ENCODE data around the gene DAPK3.
"Not testable (repeated sequence)": the region's sequence is repeated elsewhere in the genome, so short reads cannot be mapped to it uniquely, and the experiment has no call there.

The DAPK3 gene

DNA sequence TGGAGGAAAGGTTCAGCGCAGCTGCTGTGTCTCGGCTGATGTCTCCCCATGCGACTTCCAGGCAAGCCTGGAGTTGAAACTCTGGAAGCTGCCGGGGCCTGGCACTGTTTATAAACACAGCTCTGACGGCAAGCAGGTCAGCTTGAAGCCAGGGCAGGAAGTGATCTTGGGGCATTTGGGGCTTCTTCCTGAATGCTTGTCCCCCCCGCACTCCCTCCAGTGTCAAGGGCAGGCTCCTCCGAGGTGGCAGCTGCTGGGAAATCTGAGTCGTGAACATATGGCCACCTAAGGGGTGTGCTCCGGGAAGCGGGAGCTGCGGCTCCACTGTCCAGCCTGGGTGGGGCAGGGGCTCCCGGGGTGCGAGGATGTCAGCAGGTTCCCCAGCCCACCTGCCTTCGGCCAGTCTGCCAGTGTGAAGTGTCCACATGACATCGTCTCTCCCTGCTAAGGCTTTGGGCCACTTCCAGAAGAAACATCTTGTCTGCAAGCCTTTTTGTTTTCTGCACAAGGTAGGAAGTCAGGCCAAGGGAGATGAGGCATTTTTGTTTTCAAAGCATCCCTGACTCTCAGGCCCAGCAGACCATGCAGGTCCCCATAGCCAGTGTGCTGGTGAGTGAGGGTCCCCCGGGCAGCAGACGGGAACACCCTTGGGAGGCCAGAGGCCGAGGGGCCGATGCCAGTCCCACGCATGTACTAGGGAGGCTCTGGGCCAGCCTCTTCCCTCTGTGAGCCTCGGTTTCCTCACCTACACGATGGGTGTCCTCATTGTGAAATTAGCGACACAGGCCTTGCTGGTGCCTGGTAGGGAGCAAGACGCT, 39.3 kb upstream of the DAPK3 start:
- no peak for TF ChIP-seq ZFX (IDR thresholded peaks at IDR 0.05)
- TF ChIP-seq, protein P1, sequence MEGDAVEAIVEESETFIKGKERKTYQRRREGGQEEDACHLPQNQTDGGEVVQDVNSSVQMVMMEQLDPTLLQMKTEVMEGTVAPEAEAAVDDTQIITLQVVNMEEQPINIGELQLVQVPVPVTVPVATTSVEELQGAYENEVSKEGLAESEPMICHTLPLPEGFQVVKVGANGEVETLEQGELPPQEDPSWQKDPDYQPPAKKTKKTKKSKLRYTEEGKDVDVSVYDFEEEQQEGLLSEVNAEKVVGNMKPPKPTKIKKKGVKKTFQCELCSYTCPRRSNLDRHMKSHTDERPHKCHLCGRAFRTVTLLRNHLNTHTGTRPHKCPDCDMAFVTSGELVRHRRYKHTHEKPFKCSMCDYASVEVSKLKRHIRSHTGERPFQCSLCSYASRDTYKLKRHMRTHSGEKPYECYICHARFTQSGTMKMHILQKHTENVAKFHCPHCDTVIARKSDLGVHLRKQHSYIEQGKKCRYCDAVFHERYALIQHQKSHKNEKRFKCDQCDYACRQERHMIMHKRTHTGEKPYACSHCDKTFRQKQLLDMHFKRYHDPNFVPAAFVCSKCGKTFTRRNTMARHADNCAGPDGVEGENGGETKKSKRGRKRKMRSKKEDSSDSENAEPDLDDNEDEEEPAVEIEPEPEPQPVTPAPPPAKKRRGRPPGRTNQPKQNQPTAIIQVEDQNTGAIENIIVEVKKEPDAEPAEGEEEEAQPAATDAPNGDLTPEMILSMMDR (conservative IDR thresholded peaks at IDR 0.05) = no peak
- H3K27ac ChIP-seq = no peak overlapping the region

DNA sequence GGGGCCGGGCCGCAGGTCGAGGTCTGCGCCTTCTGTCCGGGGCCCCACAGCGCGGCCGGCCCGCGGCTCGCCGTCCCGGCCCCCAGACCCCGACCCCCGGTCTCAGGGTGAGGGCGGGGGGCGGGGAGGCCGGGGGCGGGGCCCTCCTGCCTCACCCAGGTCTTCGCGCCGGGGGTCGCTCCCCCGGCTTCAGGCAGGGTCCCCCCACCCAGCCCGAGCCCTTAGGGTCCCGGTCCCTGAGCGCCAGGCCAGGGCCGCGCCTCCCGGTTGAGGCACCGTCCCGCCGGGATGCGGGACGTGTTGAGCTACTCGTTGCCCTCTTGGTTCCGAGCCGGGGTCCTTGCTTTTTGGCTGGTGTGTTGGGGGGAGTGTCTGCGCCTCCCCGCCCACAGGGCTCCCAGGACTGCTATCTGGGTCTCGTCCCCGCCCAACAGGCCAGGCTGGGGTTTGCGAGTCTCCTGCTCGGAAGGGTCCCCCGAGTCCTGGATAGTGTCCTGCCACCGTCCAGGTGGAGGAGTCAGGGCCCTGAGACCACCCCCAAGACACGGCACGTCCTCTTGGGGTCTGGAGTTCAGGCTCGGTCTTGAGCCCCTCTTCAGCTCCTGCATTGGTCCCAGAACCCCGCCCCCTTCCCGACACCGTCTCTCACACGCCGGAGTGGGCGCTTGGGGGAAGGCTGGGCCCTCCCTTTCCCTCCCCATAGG, 37.1 kb upstream of the DAPK3 start:
- TF ChIP-seq, protein P1 (conservative IDR thresholded peaks at IDR 0.05) = no peak
- no peak for TF ChIP-seq ZFX (IDR thresholded peaks at IDR 0.05)
- peak overlapping the region; percentile 98 for H3K27ac ChIP-seq

DNA sequence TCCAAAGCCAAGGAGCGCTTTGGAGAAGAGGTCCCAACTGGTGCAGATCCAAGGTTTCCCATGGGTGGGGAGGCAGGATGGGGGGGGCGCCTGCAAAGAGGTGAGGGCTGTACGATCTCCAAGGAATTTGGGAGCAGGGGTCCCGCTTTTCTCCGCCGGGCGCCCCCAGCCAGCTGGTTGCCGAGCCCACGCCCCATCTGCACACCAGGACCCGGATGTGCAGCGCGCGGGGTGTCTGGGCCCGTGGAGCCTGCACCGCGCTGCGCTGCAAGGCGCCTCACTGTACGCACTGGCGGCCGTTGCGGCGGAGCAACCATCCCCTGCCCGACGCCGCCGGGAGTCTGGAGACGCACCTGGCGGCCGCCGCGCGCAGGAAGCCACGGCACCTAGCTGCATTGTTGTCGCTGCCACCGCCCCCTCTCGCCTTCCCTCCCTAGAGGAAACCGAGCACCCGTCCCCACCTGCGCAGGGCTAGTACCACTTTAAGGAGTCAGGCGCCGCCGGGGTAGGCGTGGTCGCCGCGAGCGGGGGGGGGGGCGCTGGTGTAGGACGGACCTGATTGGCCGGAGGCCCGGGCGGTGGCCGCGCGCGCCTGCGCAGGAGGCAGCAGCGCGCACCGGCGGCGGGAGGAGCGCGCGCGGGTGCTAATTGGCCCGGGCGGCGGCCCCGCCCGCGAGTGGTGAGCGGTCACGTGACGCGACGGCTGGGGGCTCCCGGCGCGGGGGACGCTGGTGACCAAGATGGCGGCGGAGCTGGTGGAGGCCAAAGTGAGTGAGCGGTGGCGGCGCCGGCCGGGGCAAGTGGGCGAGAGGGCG, 36.3 kb upstream of the DAPK3 start, which contains the start of gene PIAS4:
PIAS4 (plus strand) TSS at position 716 of the 815 bp plus-strand sequence; CDS start at position 741, 25 bp downstream.
- TF ChIP-seq, protein P1 (conservative IDR thresholded peaks at IDR 0.05) = no peak
- TF ChIP-seq ZFX (IDR thresholded peaks at IDR 0.05) = peak; percentile 79; the same call in 1 of the 2 replicates

DNA sequence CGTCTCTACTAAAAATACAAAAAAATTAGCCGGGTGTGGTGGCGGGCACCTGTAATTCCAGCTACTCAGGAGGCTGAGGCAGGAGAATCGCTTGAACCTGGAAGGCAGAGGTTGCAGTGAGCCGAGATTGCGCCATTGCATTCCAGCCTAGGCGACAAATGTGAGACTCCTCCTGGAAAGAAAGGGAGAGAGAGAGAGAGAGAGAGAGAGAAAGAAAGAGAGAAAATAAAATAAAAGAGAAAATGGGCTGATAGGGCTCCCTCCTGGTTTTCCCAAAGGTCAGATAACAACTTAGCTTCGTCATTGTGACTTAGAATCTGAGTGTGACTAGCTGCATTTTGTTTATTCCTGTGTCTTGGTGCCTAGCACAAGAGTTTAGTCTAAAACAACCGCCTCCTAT, 34.5 kb upstream of the DAPK3 start:
- H3K27ac ChIP-seq = not testable (repeated sequence)

More for the DNA sequence above, 36.3 kb upstream of the DAPK3 start, which contains the start of gene PIAS4:
- peak within 1 kb of the TSS; percentile 98 for H3K27ac ChIP-seq

DNA sequence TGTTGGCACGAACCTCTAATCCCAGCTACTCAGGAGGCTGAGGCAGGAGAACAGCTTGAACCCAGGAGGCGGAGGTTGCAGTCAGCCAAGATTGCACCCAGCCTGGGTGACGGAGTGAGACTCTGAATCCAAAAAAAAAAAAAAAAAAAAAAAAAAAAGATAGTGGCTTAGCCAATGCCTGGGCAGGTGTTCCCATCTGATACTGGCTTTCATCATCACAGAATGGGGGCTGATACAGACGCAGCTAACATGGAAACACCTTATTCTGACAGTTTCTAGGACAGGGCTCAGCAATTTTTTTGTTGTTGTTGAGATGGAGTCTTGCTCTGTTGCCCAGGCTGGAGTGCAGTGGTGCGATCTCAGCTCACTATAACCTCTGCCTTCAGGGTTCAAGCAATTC, 29.9 kb upstream of the DAPK3 start:
- not testable (repeated sequence) for H3K27ac ChIP-seq

DNA sequence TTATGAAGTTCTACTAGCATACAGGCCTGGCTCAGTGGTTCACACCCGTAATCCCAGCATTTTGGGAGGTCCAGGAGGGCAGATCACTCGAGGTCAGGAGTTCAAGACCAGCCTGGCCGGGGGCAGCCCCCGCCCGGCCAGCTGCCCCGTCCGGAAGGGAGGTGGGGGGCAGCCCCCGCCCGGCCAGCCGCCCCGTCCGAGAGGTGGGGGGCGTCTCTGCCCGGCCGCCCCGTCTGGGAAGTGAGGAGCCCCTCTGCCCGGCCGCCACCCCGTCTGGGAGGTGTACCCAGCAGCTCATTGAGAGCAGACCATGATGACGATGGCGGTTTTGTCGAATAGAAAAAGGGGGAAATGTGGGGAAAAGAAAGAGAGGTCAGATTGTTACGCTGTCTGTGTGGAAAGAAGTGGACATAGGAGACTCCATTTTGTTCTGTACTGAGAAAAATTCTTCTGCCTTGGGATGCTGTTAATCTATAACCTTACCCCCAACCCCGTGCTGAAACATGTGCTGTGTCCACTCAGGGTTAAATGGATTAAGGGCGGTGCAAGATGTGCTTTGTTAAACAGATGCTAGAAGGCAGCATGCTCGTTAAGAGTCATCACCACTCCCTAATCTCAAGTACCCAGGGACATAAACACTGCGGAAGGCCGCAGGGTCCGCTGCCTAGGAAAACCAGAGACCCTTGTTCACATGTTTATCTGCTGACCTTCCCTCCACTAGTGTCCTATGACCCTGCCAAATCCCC, 27.9 kb upstream of the DAPK3 start:
- not testable (repeated sequence) for H3K27ac ChIP-seq

DNA sequence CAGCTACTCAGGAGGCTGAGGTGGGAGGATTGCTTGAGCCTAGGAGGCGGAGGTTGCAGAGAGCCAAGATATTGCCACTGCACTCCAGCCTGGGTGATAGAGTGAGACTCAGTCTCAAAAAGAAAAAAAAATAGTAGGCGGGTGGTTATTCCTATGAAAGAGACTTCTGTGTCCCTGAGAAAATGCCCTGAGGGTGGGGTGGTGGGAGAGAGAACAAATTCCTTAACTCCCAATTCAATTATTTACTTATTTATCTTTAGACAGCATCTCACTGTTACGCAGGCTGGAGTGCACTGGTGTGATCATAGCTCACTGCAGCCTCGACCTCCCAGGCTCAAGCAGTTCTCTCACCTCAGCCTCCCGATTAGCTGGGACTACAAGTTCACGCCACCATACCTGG, 24.7 kb upstream of the DAPK3 start:
- H3K27ac ChIP-seq = no peak overlapping the region
- TF ChIP-seq, protein P1 (conservative IDR thresholded peaks at IDR 0.05) = no peak
- no peak for TF ChIP-seq ZFX (IDR thresholded peaks at IDR 0.05)

DNA sequence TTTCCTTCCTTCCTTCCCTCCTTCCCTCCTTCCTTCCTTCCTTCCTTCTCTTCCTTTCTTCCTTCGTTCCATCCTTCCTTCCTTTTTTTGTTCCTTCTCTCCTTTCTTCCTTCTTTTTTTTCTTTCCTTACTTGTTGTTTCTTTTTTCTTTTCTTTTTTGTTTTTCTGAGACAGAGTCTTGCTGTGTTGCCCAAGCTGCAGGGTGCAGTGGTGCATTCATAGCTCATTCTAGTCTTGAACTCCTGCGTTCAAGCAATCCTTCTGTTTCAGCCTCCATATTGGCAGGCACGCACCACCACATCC, 19.9 kb upstream of the DAPK3 start:
- H3K27ac ChIP-seq = peak overlapping the region; percentile 49; the same call in 1 of the 2 replicates
- no peak for TF ChIP-seq ZFX (IDR thresholded peaks at IDR 0.05)
- TF ChIP-seq, protein P1 (conservative IDR thresholded peaks at IDR 0.05) = no peak
